OCI-M1 (cell line): Measurements from ENCODE around the gene NR5A1.
A peak's percentile ranks its signal among the peaks of the same experiment; 100 is the strongest.

Source experiments
- DNase-seq: peaks from one replicate; lab custom pipeline; 2025; lab: John Stamatoyannopoulos, UW

The NR5A1 gene

GRCh38 chr9:124506931-124507879, at the start of gene NR5A1:
NR5A1 (minus strand) TSS chr9:124507399; CDS start chr9:124503395, 4,004 bp downstream.
- no peak for DNase-seq

DNA sequence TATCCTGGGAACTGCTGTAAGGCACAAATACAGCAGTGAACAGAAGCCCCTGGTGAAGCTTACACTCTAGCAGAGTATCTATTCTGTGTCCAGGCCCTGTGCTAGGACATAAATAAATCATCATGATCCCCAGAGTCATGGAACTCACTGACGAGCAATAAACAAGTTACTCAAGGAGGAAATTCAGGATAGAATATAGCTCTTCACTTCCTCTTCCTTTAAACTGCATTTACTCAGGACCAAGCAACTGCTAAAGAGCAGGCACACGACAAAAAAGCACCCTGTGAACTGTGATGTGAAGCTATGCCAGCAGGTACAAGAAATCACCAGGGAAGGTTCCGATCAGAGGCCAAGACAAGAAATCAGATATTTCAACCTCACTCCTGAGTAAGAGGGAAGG, 47.8 kb upstream of the NR5A1 start:
- DNase-seq: no peak

- no peak for DNase-seq
These were observed 46.5 kb upstream of the NR5A1 start for GRCh38 chr9:124553738-124554137.

GRCh38 chr9:124552273-124552605, 45.0 kb upstream of the NR5A1 start:
- DNase-seq: no peak

DNA sequence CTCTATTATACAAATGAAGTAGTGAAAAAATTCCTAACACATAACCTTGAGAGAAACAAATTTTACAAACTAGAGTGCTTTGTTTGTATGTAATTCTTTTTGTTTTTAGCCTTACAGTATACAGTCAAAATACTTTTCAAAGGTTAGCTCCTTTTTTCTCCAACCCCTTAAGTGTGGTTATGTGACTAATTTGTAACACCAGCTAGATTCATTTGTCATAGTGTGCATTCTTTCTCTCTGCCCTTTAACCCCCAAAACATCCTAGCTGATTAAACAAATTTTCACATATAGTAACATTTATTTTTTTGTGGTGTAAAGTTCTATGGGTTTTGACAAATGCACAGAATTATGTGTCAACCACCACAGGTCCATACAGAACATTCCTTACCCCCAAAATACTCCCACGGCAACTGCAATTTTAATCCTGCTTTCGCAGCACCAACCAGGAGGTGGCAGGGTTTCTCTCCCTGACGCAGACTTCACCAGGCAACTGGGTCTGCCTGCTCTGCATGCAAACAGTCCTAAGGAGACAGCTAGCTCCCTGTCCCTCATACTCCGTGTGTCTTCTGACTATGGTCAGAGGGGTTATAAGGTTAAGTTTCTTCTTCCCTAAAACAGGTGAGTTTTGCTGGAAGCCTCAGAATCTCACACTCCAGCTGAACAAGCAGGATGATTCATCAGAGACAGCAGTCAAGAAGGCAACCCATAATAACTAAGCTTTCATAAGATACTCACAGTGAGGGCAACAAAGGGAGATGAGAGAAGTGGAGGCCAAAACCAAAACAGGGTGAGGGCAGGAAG, 44.5 kb upstream of the NR5A1 start:
- DNase-seq: peak; percentile 70

DNA sequence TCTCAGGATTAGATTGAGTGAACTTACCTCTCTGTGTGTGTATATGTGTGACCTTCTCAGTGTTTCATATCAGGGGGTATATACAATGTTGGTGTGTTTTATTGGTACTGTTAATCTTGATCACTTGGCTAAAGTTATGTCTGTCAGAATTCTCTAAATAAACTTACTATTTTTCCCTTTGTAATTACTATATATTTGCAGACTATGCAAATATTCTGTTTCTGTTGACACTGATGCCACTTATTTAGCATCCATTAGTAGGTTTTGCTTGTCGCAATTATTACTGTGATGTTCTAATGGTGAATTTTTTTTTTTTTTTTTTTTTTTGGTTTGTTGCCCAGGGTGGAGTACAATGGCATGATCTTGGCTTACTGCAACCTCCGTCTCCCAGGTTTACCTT, 42.9 kb upstream of the NR5A1 start:
- DNase-seq: no peak

DNA sequence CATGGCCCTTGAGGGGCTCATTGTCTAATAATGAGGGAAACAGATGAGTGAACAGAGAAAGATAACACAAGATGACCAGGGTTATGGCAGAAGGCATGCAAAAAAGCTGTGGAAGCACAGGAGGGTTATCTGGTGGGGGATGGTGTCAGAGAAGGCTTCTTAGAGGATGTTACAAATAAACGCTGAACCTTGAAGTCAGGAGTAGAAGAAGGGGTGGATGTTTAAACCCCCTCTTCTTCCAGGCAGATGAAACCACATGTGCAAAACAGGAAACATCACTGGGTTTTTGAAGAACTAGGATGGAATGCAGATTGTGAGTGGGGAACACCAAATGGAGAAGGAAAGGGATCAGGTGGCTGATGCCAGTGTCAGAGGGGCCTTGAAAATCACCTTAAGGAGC, 41.8 kb upstream of the NR5A1 start:
- DNase-seq: no peak

DNA sequence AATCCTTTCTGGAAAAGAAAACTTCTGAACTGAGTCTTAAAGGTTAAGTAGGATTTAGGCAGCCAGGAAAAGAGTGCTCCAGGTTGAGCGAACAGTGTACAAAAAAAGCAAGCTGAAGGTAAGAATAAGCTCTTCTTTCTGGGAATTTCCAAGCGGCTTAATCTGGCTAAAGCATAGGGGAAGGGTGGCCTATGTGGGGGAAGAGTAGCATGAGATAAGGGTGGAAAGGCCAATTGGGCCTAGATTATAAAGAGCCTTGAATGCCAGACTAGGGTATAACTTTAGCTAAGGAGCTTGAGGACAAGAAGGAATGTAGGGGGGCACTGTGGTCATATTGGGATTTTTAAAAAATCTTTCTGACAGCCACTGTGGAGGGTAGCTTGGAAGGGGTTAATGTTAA, 37.3 kb upstream of the NR5A1 start:
- DNase-seq: peak; percentile 13

DNA sequence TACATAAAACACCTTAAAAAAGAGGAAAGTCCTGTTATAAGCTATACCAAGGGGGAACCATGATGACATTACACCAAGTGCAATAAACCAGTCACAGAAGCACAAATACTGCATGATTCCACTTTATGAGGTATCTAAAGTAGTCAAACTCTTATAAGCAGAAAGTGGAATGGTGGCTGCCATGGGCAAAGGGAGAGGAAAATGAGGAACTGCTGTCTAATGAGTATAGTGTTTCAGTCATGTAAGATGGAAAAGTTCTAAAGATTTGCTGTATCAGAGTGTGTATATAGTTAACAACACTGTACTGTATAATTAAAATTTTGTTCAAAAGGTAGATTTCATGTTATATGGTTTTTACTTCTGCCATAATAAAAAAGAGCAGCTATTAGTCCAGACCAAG, 34.6 kb upstream of the NR5A1 start:
- peak; percentile 23 for DNase-seq

DNA sequence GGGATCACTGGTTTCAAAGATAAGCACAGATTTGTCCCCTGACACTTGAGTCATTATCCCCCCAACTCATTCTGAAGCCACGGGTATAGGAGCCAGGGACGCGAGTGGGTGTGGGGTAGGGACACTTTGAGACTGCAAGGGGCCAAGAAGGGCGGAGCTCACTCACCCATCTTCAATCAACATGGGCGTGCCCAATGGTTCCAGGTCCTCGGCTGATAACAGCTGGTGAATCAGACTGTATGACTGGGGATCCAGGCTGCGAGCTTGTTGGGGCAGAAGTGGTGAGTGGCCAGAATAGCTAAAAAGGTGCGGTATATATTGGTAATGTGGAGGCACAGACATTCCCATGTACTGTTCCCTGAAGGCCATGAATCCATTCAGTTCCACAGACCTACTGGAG, 30.7 kb upstream of the NR5A1 start:
- DNase-seq: no peak

DNA sequence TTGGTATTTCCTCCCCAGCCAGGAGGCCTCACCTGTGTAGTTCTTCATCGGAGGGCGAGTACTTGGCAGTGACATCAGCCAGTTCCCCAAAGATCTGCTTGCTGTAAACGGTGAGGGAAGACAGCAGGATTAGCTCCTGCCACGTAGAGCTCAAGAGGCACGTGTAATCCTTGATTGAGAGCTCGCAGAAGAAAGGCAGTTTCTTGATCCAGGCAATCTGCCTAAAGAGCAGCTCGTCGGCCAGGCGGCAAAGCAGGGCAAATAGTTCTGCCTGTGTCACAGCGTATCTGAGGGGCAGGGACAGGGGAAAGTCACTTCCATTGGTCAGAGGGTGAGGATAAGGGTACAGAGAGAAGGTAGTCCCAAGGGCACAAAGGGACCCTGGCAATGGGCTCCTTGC, 28.6 kb upstream of the NR5A1 start:
- no peak for DNase-seq

- no peak for DNase-seq
These were observed 25.7 kb upstream of the NR5A1 start for GRCh38 chr9:124532897-124533296.

DNA sequence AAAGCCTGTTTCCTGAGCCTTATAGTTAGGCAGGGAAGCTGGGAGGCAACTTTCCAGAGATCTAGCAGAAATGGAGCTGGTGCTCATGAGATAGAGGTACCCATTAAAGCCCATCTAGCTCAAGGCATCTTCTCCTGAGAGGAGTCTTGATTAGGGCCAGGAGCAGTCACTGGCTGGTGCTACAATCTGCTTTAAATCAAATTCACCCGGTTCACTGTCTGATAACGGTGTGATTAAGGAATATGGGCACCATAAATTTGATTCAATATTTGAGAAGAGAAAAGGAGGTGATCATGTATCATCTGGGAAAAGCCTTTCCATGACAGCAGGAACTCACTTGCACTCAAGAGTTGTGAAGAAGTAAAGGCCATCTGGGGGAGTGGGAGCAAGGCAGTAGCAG, 23.9 kb upstream of the NR5A1 start:
- DNase-seq: no peak

DNA sequence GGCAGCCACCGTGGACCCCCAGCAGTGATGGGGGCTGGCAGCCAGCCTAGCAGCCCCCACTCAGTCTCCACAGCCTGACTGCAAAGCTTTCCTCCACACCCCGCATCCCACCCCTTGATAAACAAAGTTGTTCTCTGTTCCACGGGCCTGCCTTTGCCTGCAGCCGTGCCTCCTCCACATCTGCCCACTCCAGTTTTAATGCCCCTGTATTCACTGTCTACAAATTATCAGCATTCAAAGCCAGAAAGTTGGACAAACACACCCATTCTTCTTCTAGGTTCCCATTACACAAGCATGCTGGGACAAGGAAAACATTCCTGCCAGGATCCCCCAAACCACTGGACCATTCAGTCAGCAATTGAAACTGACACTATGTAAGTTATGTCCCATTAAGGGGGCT, 23.0 kb upstream of the NR5A1 start:
- no peak for DNase-seq

GRCh38 chr9:124527781-124528180, 20.6 kb upstream of the NR5A1 start:
- no peak for DNase-seq

GRCh38 chr9:124526174-124526573, 19.0 kb upstream of the NR5A1 start:
- no peak for DNase-seq

DNA sequence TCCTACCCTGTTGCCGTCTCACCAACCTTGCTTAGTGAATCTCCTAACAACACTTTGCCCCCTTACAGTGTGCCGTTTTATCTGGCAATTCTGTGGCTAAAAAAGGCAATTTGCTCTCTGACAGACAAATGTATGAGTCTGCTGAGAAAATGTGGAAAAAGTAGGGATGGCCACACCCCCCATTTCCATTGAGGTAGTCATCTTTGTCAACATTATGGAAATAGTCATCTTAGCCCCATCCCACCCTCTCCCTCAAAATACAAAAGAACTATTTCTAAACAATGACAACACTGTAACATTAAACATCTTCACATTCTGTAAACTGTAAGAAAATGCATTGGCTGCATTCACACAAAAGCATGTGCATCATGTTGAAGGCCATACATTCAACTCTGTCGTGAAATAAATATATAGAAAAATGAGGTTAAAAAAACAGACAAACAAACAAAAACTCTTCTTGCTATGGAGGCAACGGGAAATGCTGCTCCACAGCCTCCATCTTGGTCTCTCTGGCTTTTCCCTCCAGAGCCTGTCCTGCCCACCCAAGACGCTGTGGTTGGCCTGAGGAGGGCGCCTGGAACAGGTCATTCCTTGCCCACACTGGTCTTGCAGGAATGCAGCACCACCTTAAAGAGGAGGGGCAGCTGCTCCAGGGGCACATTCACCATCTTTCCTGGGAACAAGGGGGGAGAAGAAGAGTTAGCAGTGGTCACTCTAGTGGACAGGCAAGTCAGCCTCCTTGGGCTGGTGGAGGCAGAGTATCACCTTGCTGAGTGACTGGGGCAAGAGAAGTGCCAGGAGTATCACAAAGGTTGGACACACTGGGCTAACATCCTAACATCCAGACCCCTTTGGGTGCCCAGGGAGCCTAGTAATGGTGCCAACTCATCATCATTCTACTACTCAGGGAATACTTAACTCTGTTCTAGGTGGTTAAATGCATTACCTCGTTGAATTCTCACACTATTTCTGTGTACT, 15.2 kb upstream of the NR5A1 start:
- no peak for DNase-seq

DNA sequence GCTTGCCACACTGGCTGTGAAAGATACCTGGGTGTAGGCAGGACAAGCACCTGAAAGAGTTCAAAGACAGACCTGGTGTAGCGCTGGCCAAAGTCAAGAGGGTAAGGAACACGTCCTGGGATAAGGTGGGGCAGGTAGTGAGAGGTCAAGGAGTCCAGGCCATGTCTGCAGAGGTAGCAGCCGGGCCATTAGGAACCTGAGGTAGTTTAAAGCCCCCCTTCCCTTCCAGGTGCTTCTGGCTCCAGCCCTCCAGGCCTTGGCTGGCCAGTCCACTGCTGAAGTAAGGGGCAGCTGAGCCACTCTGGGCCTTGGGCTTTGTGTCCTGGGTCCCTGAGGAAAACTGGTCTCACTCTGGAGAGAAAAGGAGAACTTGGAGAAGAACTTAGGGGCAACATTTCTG, 13.9 kb upstream of the NR5A1 start:
- no peak for DNase-seq

- DNase-seq: no peak
These were observed 13.0 kb upstream of the NR5A1 start for GRCh38 chr9:124520206-124520596.

- DNase-seq: no peak
These were observed 10.9 kb upstream of the NR5A1 start for GRCh38 chr9:124518116-124518515.

DNA sequence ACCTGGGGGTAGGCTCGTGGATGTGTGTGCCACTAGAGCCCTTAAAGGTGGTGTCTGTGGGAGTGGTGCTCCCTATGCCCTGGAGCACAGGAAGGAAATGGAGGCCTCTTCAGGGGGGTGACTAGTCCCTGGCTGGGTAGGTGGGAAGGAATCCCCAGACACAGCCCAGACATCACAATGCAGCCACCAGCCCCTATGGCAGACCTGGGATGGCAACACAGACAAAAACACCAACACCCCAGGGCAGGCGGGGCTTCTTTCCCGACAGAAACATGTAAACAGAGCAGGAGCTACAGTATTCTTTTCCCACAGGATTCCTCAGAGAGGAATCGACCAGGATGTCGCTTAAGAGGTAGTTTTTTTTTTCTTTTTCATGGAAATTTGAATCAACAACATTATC, 10.4 kb upstream of the NR5A1 start:
- no peak for DNase-seq

DNA sequence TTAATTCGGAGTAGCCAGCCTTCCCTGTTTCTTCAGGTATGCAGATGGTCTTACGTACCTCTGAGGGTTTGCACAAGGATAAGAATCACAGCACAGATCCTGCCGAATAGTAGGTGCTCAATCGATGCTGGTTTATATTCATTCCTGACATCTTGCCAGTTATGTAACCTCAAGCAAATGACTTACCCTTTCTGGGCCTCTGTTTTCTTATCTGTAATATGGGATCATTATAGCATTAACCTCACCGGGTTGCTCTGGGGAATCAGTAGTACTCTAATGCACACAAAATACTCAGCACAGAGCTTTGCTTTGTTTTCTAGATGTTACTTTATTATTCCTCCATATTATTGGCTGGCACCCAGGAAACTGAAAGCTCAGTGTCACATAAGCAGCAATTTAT, 7.7 kb upstream of the NR5A1 start:
- DNase-seq: no peak
